ENCODE data around the gene TLE2.

TLE2 gene

GRCh38 chr19:3064011-3064330 lies 34.9 kb upstream of the TLE2 start:
- Histone ChIP-seq H3K27me3 (ENCODE audit: control insufficient read depth in 5 of 5, insufficient read depth in 4 of 5, low read length in 5 of 5) (no peaks in the 10 kb centered on the region), H3K36me3 (ENCODE audit: control insufficient read depth in 5 of 5, insufficient read depth in 5 of 5, low read length in 5 of 5) (peaks cover 0 to 10% (median 8%) of the 10 kb centered on the region in 5 donors), H3K4me1 (ENCODE audit: control insufficient read depth in 5 of 5, insufficient read depth in 5 of 5, low read length in 5 of 5) (peaks cover 2 to 28% (median 26%) of the 10 kb centered on the region in 5 donors), H3K27ac (ENCODE audit: low read depth, low read length) (no peak overlapping the region), H3K9me3 (ENCODE audit: control insufficient read depth in 5 of 5, low read length in 5 of 5) (no peaks in the 10 kb centered on the region), H3K4me3 (ENCODE audit: low read depth in 1 of 5, low read length in 5 of 5) (no peak overlapping the region), H3K9ac (ENCODE audit: low read length in 5 of 5) (no peak overlapping the region)

- H3K36me3 ChIP-seq (ENCODE audit: control insufficient read depth in 5 of 5, insufficient read depth in 5 of 5, low read length in 5 of 5), result peaks cover 0 to 23% (median 20%) of the 10 kb centered on the region in 5 donors
- no peaks in the 10 kb centered on the region for H3K27me3 ChIP-seq (ENCODE audit: control insufficient read depth in 5 of 5, insufficient read depth in 4 of 5, low read length in 5 of 5)
- H3K4me1 ChIP-seq (ENCODE audit: control insufficient read depth in 5 of 5, insufficient read depth in 5 of 5, low read length in 5 of 5), result peaks cover 2 to 43% (median 39%) of the 10 kb centered on the region in 5 donors
- peak within 1 kb of the TSS; percentile 55 to 78 (median 69) for H3K4me3 ChIP-seq (ENCODE audit: low read depth in 1 of 5, low read length in 5 of 5)
- no peaks in the 10 kb centered on the region for H3K9me3 ChIP-seq (ENCODE audit: control insufficient read depth in 5 of 5, low read length in 5 of 5)
- H3K27ac ChIP-seq (ENCODE audit: low read depth, low read length), result peak within 1 kb of the TSS; percentile 77
- H3K9ac ChIP-seq (ENCODE audit: low read length in 5 of 5), result peak within 1 kb of the TSS in 4 of 5 donors; percentile 70 to 84 (median 78)
These were observed 33.4 kb upstream of the TLE2 start, which contains the start of gene TLE5 for GRCh38 chr19:3062165-3063105. Gene TLE5 (minus strand): TSS chr19:3062495. CDS start chr19:3062200, 295 bp downstream.

GRCh38 chr19:3061182-3062161 lies 32.4 kb upstream of the TLE2 start:
- Histone ChIP-seq H3K36me3 (ENCODE audit: control insufficient read depth in 5 of 5, insufficient read depth in 5 of 5, low read length in 5 of 5) (peaks cover 0 to 33% (median 28%) of the 10 kb centered on the region in 5 donors), H3K27ac (ENCODE audit: low read depth, low read length) (peak overlapping the region; percentile 77), H3K9me3 (ENCODE audit: control insufficient read depth in 5 of 5, low read length in 5 of 5) (no peaks in the 10 kb centered on the region), H3K9ac (ENCODE audit: low read length in 5 of 5) (peak overlapping the region; percentile 7 to 84 (median 73)), H3K4me3 (ENCODE audit: low read depth in 1 of 5, low read length in 5 of 5) (peak overlapping the region; percentile 55 to 78 (median 69)), H3K4me1 (ENCODE audit: control insufficient read depth in 5 of 5, insufficient read depth in 5 of 5, low read length in 5 of 5) (peaks cover 2 to 51% (median 46%) of the 10 kb centered on the region in 5 donors), H3K27me3 (ENCODE audit: control insufficient read depth in 5 of 5, insufficient read depth in 4 of 5, low read length in 5 of 5) (no peaks in the 10 kb centered on the region)

- H3K9me3 ChIP-seq (ENCODE audit: control insufficient read depth in 5 of 5, low read length in 5 of 5), result no peaks in the 10 kb centered on the region
- peak overlapping the region; percentile 55 to 78 (median 69) for H3K4me3 ChIP-seq (ENCODE audit: low read depth in 1 of 5, low read length in 5 of 5)
- H3K9ac ChIP-seq (ENCODE audit: low read length in 5 of 5), result peak overlapping the region; percentile 7 to 84 (median 73)
- H3K27me3 ChIP-seq (ENCODE audit: control insufficient read depth in 5 of 5, insufficient read depth in 4 of 5, low read length in 5 of 5), result no peaks in the 10 kb centered on the region
- peaks cover 2 to 51% (median 46%) of the 10 kb centered on the region in 5 donors for H3K4me1 ChIP-seq (ENCODE audit: control insufficient read depth in 5 of 5, insufficient read depth in 5 of 5, low read length in 5 of 5)
- peak overlapping the region; percentile 77 for H3K27ac ChIP-seq (ENCODE audit: low read depth, low read length)
- peaks cover 0 to 37% (median 30%) of the 10 kb centered on the region in 5 donors for H3K36me3 ChIP-seq (ENCODE audit: control insufficient read depth in 5 of 5, insufficient read depth in 5 of 5, low read length in 5 of 5)
These were observed 31.7 kb upstream of the TLE2 start for GRCh38 chr19:3060857-3061181.

GRCh38 chr19:3059653-3060052 lies 30.6 kb upstream of the TLE2 start:
- no peak overlapping the region for H3K9ac ChIP-seq (ENCODE audit: low read length in 5 of 5)
- H3K4me1 ChIP-seq (ENCODE audit: control insufficient read depth in 5 of 5, insufficient read depth in 5 of 5, low read length in 5 of 5), result peaks cover 2 to 51% (median 46%) of the 10 kb centered on the region in 5 donors
- H3K27ac ChIP-seq (ENCODE audit: low read depth, low read length), result no peak overlapping the region
- no peaks in the 10 kb centered on the region for H3K27me3 ChIP-seq (ENCODE audit: control insufficient read depth in 5 of 5, insufficient read depth in 4 of 5, low read length in 5 of 5)
- H3K36me3 ChIP-seq (ENCODE audit: control insufficient read depth in 5 of 5, insufficient read depth in 5 of 5, low read length in 5 of 5), result peaks cover 0 to 48% (median 42%) of the 10 kb centered on the region in 5 donors
- no peaks in the 10 kb centered on the region for H3K9me3 ChIP-seq (ENCODE audit: control insufficient read depth in 5 of 5, low read length in 5 of 5)
- H3K4me3 ChIP-seq (ENCODE audit: low read depth in 1 of 5, low read length in 5 of 5), result no peak overlapping the region

GRCh38 chr19:3058821-3059314 lies 29.8 kb upstream of the TLE2 start:
- H3K27ac ChIP-seq (ENCODE audit: low read depth, low read length), result no peak overlapping the region
- no peaks in the 10 kb centered on the region for H3K9me3 ChIP-seq (ENCODE audit: control insufficient read depth in 5 of 5, low read length in 5 of 5)
- H3K4me3 ChIP-seq (ENCODE audit: low read depth in 1 of 5, low read length in 5 of 5), result no peak overlapping the region
- no peaks in the 10 kb centered on the region for H3K27me3 ChIP-seq (ENCODE audit: control insufficient read depth in 5 of 5, insufficient read depth in 4 of 5, low read length in 5 of 5)
- H3K4me1 ChIP-seq (ENCODE audit: control insufficient read depth in 5 of 5, insufficient read depth in 5 of 5, low read length in 5 of 5), result peaks cover 2 to 51% (median 46%) of the 10 kb centered on the region in 5 donors
- H3K36me3 ChIP-seq (ENCODE audit: control insufficient read depth in 5 of 5, insufficient read depth in 5 of 5, low read length in 5 of 5), result peaks cover 0 to 56% (median 50%) of the 10 kb centered on the region in 5 donors
- H3K9ac ChIP-seq (ENCODE audit: low read length in 5 of 5), result no peak overlapping the region

- Histone ChIP-seq H3K9ac (ENCODE audit: low read length in 5 of 5) (peak overlapping the region in 1 of 5 donors; percentile 25), H3K4me1 (ENCODE audit: control insufficient read depth in 5 of 5, insufficient read depth in 5 of 5, low read length in 5 of 5) (peaks cover 2 to 48% (median 43%) of the 10 kb centered on the region in 5 donors), H3K27me3 (ENCODE audit: control insufficient read depth in 5 of 5, insufficient read depth in 4 of 5, low read length in 5 of 5) (no peaks in the 10 kb centered on the region), H3K36me3 (ENCODE audit: control insufficient read depth in 5 of 5, insufficient read depth in 5 of 5, low read length in 5 of 5) (peaks cover 0 to 63% (median 56%) of the 10 kb centered on the region in 5 donors), H3K27ac (ENCODE audit: low read depth, low read length) (peak overlapping the region; percentile 30), H3K9me3 (ENCODE audit: control insufficient read depth in 5 of 5, low read length in 5 of 5) (no peaks in the 10 kb centered on the region), H3K4me3 (ENCODE audit: low read depth in 1 of 5, low read length in 5 of 5) (no peak overlapping the region)
These were observed 29.1 kb upstream of the TLE2 start for GRCh38 chr19:3058009-3058820.

- Histone ChIP-seq H3K36me3 (ENCODE audit: control insufficient read depth in 5 of 5, insufficient read depth in 5 of 5, low read length in 5 of 5) (peaks cover 0 to 66% (median 57%) of the 10 kb centered on the region in 5 donors), H3K9ac (ENCODE audit: low read length in 5 of 5) (peak overlapping the region in 1 of 5 donors; percentile 25), H3K4me1 (ENCODE audit: control insufficient read depth in 5 of 5, insufficient read depth in 5 of 5, low read length in 5 of 5) (peaks cover 2 to 43% (median 37%) of the 10 kb centered on the region in 5 donors), H3K4me3 (ENCODE audit: low read depth in 1 of 5, low read length in 5 of 5) (no peak overlapping the region), H3K27me3 (ENCODE audit: control insufficient read depth in 5 of 5, insufficient read depth in 4 of 5, low read length in 5 of 5) (no peaks in the 10 kb centered on the region), H3K9me3 (ENCODE audit: control insufficient read depth in 5 of 5, low read length in 5 of 5) (no peaks in the 10 kb centered on the region), H3K27ac (ENCODE audit: low read depth, low read length) (peak overlapping the region; percentile 30)
These were observed 28.2 kb upstream of the TLE2 start for GRCh38 chr19:3057275-3057714.
